Neuron (in vitro differentiated cells): Measurements from ENCODE around the gene LSM6.

Experiments
- H2AFZ ChIP-seq: one replicate; pipeline ENCODE4 v1.6.1; 2013; ENCODE audit warnings: low read depth, mild to moderate bottlenecking, inconsistent platforms, low read length, moderate library complexity
- H3K27me3 ChIP-seq: one replicate; pipeline ENCODE4 v1.6.1; 2013; ENCODE audit warnings: low read length; ENCODE audit not compliant: insufficient read depth
- H3K36me3 ChIP-seq: one replicate; pipeline ENCODE4 v1.6.1; 2013; ENCODE audit warnings: low read length; ENCODE audit not compliant: insufficient read depth
- H3K4me1 ChIP-seq: one replicate; pipeline ENCODE4 v1.6.1; 2013; ENCODE audit warnings: low read length; ENCODE audit not compliant: insufficient read depth
- H3K4me3 ChIP-seq: 2 replicates; pipeline ENCODE4 v1.5.1; 2013; ENCODE audit warnings: mild to moderate bottlenecking, low read length, moderate library complexity
- H3K9me3 ChIP-seq: one replicate; pipeline ENCODE4 v1.6.1; 2013; ENCODE audit warnings: low read length

LSM6 gene

GRCh38 chr4:146238107-146238506 lies 62.6 kb downstream of the LSM6 start:
- Histone ChIP-seq H3K9me3 (no peaks in the 10 kb centered on the region), H3K36me3 (no peaks in the 10 kb centered on the region), H3K4me1 (peaks cover 27% of the 10 kb centered on the region), H2AFZ (no peak overlapping the region), H3K4me3 (no peak overlapping the region), H3K27me3 (no peaks in the 10 kb centered on the region)
